ENCODE measurements around the gene PAN2.
A peak's percentile ranks its signal among the peaks of the same experiment; 100 is the strongest.
"Not testable (repeated sequence)": the region's sequence is repeated elsewhere in the genome, so short reads cannot be mapped to it uniquely, and the experiment has no call there.

PAN2 gene

GRCh38 chr12:56339158-56339422 is 5.3 kb upstream of the PAN2 start:
- no peak for DNase-seq

GRCh38 chr12:56338308-56339157 is 4.7 kb upstream of the PAN2 start, which contains the start of gene IL23A:
IL23A (plus strand) TSS chr12:56338884; CDS start chr12:56339045, 161 bp downstream.
- DNase-seq = peak; percentile 96

- no peak for DNase-seq
Measured at GRCh38 chr12:56337753-56338251, 4.0 kb upstream of the PAN2 start.

GRCh38 chr12:56336361-56337167 is 2.8 kb upstream of the PAN2 start:
- DNase-seq = no peak

- DNase-seq = not testable (repeated sequence)
Measured at GRCh38 chr12:56335527-56335926, 1.7 kb upstream of the PAN2 start.

GRCh38 chr12:56334490-56334793 is 642 bp upstream of the PAN2 start:
- no peak for DNase-seq

GRCh38 chr12:56333197-56333678 is 562 bp downstream of the PAN2 start:
- DNase-seq = no peak

GRCh38 chr12:56332512-56333196 is 1.1 kb downstream of the PAN2 start:
- DNase-seq = peak; percentile 14

GRCh38 chr12:56330936-56331490 is 2.8 kb downstream of the PAN2 start:
- no peak for DNase-seq

GRCh38 chr12:56326533-56326932 is 7.3 kb downstream of the PAN2 start:
- no peak for DNase-seq

GRCh38 chr12:56326126-56326525 is 7.7 kb downstream of the PAN2 start:
- DNase-seq = no peak

GRCh38 chr12:56324206-56324605 is 9.6 kb downstream of the PAN2 start:
- no peak for DNase-seq

- not testable (repeated sequence) for DNase-seq
Measured at GRCh38 chr12:56321610-56322009, 12.2 kb downstream of the PAN2 start.

- DNase-seq = no peak
Measured at GRCh38 chr12:56321027-56321426, 12.8 kb downstream of the PAN2 start.

GRCh38 chr12:56317675-56318074 is 16.1 kb downstream of the PAN2 start:
- no peak for DNase-seq

- peak; percentile 100 for DNase-seq
Measured at GRCh38 chr12:56315622-56316473, 18.0 kb downstream of the PAN2 start, which contains the start of gene CNPY2. CNPY2 (minus strand) TSS chr12:56315988; CDS start chr12:56315217, 771 bp downstream.

- peak; percentile 54 for DNase-seq
Measured at GRCh38 chr12:56315249-56315621, 18.6 kb downstream of the PAN2 start.

GRCh38 chr12:56311003-56311402 is 22.8 kb downstream of the PAN2 start:
- DNase-seq = no peak

- no peak for DNase-seq
Measured at GRCh38 chr12:56308714-56309113, 25.1 kb downstream of the PAN2 start.

- DNase-seq = no peak
Measured at GRCh38 chr12:56307221-56307965, 26.4 kb downstream of the PAN2 start.

- no peak for DNase-seq
Measured at GRCh38 chr12:56304872-56305590, 28.8 kb downstream of the PAN2 start.

Measured in NCI-H146 (cell line).